SK-N-MC (cell line): ENCODE data around the gene RNF166.

Experiments used
- EZH2 ChIP-seq: fragments of 200-600 bp; sonication (generic); IDR thresholded peaks from one replicate; pipeline ENCODE4 v1.6.1; 2017; ENCODE audit warnings: antibody characterized with exemption
- FOXP2 ChIP-seq: optimal IDR thresholded peaks from 2 replicates; pipeline ENCODE3; 2011; ENCODE audit warnings: mild to moderate bottlenecking, moderate library complexity; ENCODE audit not compliant: insufficient read depth; ENCODE audit errors: extremely low read length, control extremely low read depth
- POLR2AphosphoS5 ChIP-seq: IDR thresholded peaks from 2 replicates; pipeline ENCODE4 v1.6.1; 2012; ENCODE audit warnings: mild to moderate bottlenecking, low read depth, low read length, borderline replicate concordance

GRCh38 chr16:88700322-88700635 lies 5.9 kb downstream of the RNF166 start:
- no peak for TF ChIP-seq EZH2
- TF ChIP-seq POLR2AphosphoS5: no peak
- TF ChIP-seq FOXP2: no peak
